GM21447 (cell line): Measurements from ENCODE around the gene ZBTB24.

Experiments
- ATAC-seq: cut with Tn5 transposase; IDR thresholded peaks from one replicate; pipeline ENCODE4 v1.9.1; 2021; ENCODE audit not compliant: unreplicated experiment

The ZBTB24 gene

GRCh38 chr6:109429496-109429895 is 53.5 kb downstream of the ZBTB24 start:
- no peak for ATAC-seq

GRCh38 chr6:109428889-109429477 is 54.0 kb downstream of the ZBTB24 start:
- no peak for ATAC-seq

GRCh38 chr6:109424946-109425345 is 58.1 kb downstream of the ZBTB24 start:
- no peak for ATAC-seq

- no peak for ATAC-seq
These were observed 61.8 kb downstream of the ZBTB24 start for GRCh38 chr6:109421184-109421583.

- ATAC-seq = no peak
These were observed 62.3 kb downstream of the ZBTB24 start for GRCh38 chr6:109420751-109421150.

GRCh38 chr6:109417646-109418045 is 65.4 kb downstream of the ZBTB24 start:
- no peak for ATAC-seq
